Activated T-helper 1 cell treated with anti-CD3 and anti-CD28 coated beads, Interleukin-2, amount 50 U/mL, for 16 hours (primary cell): ENCODE data around the gene PIGP.
"Not testable (repeated sequence)": the region's sequence is repeated elsewhere in the genome, so short reads cannot be mapped to it uniquely, and the experiment has no call there.

ENCODE experiments used
- DNase-seq, 2 donors: peaks; one replicate each; pipeline ENCODE4 v3.0.0-alpha.2; 2020; ENCODE audit warnings: low read depth in 1 of 2, low spot score in 1 of 2

Gene PIGP

GRCh38 chr21:37072988-37073416 is at the start of gene PIGP, which contains the start of gene TTC3:
PIGP (minus strand) TSS chr21:37073071; CDS start chr21:37072515, 556 bp downstream.
TTC3 (plus strand) TSS chr21:37073254; CDS start chr21:37087258, 14,004 bp downstream.
- peak; percentile 90 to 96 for DNase-seq

- DNase-seq, result no peak
Observed at GRCh38 chr21:37119421-37120218, 46.7 kb upstream of the PIGP start.

GRCh38 chr21:37118187-37118826 is 45.4 kb upstream of the PIGP start:
- no peak for DNase-seq

- no peak for DNase-seq
Observed at GRCh38 chr21:37117204-37117603, 44.3 kb upstream of the PIGP start.

GRCh38 chr21:37116459-37116858 is 43.6 kb upstream of the PIGP start:
- DNase-seq, result not testable (repeated sequence)

DNA sequence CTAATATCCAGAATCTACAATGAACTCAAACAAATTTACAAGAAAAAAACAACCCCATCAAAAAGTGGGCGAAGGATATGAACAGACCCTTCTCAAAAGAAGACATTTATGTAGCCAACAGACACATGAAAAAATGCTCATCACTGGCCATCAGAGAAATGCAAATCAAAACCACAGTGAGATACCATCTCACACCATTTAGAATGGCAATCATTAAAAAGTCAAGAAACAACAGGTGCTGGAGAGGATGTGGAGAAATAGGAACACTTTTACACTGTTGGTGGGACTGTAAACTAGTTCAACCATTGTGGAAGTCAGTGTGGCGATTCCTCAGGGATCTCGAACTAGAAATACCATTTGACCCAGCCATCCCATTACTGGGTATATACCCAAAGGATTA is 41.4 kb upstream of the PIGP start:
- not testable (repeated sequence) for DNase-seq

DNA sequence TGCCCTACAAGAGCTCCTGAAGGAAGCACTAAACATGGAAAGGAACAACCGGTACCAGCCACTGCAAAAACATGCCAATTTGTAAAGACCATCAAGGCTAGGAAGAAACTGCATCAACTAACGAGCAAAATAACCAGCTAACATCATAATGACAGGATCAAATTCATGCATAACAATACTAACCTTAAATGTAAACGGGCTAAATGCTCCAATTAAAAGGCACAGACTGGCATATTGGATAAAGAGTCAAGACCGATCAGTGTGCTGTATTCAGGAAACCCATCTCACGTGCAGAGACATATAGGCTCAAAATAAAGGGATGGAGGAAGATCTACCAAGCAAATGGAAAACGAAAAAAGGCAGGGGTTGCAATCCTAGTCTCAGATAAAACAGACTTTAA is 38.2 kb upstream of the PIGP start:
- not testable (repeated sequence) for DNase-seq

- no peak for DNase-seq
Observed at GRCh38 chr21:37106998-37107397, 34.1 kb upstream of the PIGP start.

DNA sequence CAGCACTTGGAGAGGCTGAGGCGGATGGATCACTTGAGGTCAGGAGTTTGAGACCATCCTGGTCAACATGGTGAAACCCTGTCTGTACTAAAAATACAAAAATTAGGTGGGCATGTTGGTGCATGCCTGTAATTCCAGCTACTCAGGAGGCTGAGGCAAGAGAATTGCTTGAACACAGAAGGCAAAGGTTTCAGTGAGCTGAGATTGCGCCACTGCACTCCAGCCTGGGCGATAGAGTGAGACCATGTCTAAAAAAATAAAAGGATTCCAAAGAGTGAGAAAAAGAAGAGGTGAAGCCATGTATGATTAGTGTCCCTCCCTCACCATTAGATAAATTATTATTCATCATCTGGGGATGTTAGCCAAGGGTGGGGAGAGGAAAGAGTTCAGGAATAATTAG is 29.9 kb upstream of the PIGP start:
- not testable (repeated sequence) for DNase-seq

DNA sequence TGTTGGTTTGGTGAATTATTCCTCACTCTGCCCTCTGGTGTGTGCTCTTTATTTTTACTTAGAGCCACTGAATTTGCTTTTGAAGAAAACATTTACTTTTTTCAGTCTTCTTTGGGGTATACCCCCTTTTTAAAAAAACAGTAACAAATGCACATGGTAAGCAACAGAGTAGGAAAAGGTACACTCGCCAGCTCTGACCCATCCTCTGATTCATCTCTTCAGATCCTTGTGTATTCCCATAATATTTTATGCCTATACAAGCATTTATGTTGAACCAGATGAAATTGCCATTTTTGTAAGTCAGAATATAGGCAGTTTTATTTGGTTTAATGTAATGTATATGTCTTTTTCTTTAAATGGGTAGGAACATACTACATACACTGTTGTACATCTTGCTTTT is 28.5 kb upstream of the PIGP start:
- DNase-seq, result no peak

GRCh38 chr21:37100316-37100715 is 27.4 kb upstream of the PIGP start:
- DNase-seq, result no peak

DNA sequence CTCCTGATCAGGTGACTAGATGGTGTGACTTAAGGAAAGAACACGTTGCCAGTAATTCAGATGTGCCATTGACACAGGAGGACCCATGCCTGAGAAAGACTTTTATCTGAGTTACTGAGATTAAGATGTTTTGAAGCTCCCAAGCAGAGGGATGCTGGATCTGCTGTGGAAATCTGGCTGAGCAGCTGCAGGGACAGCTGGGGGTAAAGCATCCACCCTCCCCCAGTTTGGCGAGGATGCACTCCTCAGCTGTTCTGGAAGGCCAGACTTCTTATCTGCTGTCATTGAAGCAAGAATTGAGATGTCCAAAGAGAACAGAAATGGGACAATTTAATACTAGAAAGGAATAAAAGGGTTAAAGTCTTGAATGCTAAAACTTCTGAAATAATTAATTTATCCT is 25.9 kb upstream of the PIGP start:
- no peak for DNase-seq

GRCh38 chr21:37095821-37096220 is 22.9 kb upstream of the PIGP start:
- no peak for DNase-seq

GRCh38 chr21:37093977-37094376 is 21.1 kb upstream of the PIGP start:
- DNase-seq, result no peak

DNA sequence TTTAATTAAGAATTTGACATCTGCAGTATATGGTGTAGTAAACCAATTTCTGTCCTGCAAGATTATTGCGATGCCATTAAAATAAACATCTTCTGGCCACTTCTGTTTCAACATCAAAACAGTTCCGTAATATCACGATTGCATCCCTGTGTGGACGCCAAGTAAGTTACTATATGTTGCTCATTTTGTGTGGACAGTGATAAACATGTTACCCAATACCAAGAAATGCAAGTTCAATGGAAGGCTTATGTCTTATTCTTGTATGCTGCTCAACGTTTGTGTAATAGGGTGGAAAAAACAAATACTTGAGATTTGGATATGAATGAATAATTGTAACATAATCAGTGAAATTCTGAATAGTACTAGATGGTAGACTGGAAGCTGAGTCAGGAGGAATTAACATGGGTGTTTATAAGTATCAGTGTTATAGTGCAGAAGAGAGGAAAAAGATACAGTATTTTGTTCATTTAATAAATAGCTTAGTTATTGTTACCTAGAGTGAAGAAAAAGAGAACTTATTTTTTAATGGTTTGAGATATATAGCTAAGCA is 15.4 kb upstream of the PIGP start:
- no peak for DNase-seq

DNA sequence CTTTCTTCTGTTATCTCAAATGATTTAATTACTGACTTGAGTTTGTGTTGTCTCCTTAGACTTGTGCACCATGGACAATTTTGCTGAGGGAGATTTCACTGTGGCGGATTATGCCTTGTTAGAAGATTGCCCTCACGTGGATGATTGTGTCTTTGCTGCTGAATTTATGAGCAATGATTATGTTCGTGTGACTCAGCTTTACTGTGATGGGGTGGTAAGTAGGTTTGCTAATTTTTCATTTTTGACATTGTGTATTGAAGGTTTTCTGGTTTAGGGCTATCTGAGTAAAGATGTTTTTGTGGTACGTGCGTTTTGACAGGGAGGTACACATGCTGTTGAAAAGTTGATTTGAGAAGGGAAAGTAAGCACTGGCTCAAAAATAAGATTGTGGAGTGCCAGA is 14.3 kb upstream of the PIGP start:
- no peak for DNase-seq

- no peak for DNase-seq
Observed at GRCh38 chr21:37085726-37086125, 12.9 kb upstream of the PIGP start.

GRCh38 chr21:37082856-37083528 is 10.1 kb upstream of the PIGP start:
- no peak for DNase-seq

DNA sequence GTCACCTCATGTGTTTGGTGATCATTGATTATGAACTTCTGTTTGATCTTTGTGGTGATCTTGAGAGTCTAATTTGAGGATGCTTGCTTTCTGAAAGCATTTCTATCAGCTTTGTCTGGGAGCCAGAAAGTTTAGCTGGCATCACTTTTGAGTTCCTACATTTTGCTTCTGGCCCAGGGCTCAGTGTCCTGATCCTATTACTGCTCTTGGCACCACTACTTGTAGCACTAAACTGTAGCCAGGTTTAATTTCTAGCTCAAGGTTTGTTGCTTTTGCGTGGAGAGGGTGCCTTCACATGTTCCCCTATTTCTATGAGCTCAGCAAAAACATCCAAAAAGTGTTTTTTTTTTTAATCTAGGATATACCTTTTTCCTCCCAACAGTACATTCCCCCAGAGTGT is 9.5 kb upstream of the PIGP start:
- DNase-seq, result no peak

- DNase-seq, result no peak
Observed at GRCh38 chr21:37079211-37079824, 6.4 kb upstream of the PIGP start.

DNA sequence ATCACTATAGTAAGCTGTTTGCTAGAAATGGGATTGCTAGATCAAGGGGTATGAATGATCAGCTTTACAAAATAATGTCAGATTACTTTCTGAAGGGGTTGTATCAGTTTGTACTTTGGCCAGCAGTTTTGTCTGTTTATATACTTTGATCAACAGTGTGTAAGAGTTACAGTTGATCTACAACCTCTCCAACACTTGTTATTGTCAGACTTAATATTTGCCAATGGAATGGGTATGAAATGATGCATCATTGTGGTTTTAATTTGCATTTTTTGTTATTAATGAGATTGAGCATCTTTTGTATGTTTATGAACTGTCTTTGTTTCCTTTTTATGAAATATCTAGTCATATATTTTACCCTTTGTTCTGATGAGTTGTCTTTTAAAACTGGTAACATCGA is 4.5 kb upstream of the PIGP start:
- DNase-seq, result no peak
